Activated T-cell treated with anti-CD3 and anti-CD28 coated beads, Interleukin-2, amount 50 U/mL, for 1 hour (primary cell): Measurements from ENCODE around the gene ZNF598.
"Not testable (repeated sequence)": the region's sequence is repeated elsewhere in the genome, so short reads cannot be mapped to it uniquely, and the experiment has no call there.

ENCODE experiments used
- DNase-seq: peaks from one replicate; pipeline ENCODE4 v3.0.0-alpha.2; 2020

Gene ZNF598

DNA sequence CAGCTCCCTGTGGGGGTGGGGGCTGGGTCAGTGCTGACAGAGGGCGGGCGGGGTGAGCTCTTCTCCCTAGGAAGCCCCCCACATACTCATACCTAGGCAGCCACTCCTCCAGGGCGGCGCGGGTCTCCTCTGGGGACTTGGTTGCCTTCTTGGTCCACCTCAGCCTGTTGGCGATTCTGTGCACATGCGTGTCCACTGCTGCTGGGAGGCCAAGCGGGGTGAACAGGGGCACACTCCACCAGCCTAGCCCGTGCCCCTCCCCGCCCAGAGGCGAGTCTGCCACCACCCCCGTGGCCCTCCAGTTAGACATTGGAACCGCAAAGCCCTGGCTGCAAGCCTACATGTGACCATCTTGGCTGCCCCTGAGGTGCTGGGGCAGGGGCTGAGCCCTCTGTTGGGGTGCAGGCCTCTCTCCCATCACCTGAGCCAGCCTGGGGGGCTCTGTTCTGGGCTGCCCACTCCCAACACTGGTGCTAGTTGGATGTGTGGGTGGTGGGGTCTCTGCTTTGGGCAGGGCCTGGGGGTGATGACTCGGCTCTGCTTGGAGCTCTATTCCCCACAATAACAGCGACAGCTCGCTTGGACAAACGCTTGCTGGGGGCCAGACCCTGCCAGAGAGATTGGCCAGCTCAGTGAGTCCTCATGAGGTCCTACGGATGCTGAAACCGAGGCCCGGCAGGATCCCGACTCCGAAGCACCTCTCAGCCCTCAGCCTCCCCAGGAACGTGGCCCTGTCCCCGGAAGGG lies 30.6 kb upstream of the ZNF598 start:
- DNase-seq = no peak

DNA sequence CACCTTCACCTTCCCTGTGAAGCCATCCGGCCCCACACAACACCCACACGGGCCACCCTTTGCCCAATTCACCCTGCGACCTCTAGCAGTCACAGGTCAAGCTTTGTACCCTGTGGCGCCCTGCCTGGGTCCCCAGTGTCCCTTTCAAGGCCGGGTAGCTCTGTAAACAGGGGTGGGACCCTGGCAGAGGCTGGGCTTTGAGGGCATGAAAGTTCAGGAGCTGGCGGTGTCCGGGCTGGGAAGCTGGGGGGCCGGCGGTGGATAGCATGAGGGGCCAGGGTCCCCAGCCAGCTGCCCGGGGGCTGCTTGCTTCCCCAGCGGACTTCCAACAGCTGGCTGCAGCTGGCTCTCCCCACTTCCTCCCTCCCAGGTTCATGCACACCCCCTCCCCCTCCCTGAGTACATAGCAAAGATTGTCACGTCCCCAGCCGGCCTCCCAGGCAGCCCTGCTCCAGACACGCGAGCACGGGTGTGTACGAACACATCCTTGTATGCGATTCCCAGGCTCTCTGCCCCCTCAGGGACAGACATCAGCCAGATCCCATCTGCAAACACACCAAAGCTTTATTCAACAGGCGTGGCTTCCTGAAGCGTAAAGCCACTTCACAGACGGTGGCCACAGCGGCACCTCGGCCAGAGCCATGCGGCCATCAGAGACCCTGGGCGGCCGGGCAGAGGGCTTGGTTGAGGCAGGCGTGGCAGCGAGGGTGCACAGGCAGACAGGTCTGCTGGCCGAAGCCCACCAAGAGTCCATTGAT lies 29.8 kb upstream of the ZNF598 start:
- no peak for DNase-seq

DNA sequence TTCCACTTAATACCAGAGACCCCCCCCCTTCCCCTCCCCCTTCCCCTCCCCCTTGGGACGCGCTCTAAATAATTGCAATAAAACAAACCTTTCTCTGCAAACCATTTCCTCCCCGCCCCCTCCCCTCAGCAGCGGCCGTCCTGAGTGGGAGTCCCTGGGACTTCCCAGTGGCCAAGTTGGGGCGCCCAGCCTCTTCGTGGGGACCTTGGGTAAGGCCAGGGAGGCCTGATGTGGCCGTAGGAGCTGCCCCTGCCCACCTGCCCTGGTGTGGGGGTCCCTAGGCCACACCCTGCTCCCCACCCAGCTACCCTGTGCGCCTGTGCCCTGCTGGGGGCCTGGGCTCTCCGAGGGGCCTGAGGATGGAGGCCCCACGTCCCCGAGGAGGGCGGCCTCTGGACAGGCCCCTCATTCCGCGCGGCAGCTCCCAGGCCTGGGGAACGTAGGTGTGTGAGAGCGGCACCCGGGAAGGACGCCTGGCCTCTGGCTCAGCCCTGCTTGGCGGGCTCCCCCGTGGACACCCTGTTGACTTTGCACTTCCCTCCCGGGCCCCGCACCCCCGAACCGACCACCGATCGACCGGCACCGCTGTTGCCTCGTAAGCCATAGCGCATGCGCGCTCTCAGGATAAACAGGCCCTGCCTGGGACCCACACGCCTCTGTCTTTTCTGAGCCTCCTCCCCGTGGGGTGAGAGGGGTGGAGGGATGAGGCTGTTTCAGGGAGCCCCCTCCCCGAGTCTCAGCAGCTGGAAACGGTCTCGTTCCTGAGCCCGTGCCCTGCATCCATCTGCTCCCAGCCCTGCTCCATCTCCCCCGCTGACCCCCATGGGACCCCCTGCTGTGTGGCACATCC lies 29.0 kb upstream of the ZNF598 start:
- no peak for DNase-seq

DNA sequence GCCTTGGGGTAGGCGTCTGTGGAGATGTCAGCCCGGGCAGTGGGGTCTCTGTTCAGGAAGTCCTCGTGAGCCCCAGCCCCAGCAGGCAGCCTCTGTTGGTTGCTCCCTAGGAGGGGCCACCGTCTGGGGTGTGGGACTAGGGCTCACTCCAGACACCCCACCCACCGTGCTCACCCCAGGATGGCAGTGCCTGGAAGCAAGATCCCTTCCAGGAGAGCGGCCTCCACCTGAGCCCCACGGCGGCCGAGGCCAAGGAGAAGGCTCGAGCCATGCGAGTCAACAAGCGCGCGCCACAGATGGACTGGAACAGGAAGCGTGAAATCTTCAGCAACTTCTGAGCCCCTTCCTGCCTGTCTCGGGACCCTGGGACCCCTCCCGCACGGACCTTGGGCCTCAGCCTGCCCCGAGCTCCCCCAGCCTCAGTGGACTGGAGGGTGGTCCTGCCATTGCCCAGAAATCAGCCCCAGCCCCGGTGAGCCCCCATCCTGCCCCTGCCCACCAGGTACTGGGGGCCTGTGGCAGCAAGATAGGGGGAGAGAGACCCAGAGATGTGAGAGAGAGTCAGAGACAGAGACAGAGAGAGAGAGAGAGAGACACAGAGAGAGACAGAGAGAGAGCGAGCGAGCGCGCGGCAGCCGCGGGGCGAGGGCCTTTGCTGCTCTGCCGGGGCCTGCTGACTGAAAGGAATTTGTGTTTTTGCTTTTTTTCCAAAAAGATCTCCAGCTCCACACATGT lies 28.2 kb upstream of the ZNF598 start:
- DNase-seq = no peak

DNA sequence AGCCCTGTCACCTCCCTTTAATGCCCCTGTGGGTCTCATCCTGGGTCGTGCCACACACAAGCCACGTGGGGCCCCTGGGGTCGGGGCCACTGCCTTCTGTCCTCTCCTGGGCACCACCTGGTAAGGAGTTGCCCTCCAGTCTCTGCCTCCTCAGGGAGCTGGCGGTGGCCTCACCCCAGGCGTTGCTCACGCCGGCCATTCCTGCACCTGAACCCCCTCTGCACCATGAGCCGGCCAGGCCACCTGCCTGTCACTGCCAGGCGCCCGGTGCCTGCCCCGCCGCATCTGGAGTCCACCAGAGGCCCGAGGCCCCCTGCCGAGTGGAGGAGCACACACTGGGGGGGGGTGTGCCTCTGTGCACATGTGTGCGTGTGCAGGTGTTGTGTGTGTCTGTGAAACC lies 27.5 kb upstream of the ZNF598 start:
- no peak for DNase-seq

DNA sequence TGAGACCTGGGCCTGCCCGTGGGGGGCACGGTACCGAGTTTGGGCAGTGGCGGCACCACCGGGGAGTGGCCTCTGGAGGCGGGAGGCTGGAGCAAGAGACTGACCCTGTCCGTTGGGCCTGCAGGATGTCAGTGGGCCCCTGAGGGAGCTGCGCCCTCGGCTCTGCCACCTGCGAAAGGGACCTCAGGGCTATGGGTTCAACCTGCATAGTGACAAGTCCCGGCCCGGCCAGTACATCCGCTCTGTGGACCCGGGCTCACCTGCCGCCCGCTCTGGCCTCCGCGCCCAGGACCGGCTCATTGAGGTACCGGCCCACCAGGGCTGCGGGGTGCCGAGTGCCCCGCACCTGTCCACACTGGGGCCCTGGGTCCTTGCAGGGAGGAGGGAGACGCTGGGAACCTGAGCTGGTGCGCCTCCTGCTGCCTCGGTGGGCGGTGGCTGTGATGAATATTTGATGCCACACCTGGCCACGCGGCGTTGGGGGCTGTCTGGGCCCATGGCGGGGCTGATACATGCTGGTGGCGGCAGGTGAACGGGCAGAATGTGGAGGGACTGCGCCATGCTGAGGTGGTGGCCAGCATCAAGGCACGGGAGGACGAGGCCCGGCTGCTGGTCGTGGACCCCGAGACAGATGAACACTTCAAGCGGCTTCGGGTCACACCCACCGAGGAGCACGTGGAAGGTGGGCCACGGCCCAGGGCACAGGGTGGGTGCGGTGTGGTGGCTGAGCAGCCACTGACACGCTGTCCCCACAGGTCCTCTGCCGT lies 26.8 kb upstream of the ZNF598 start:
- no peak for DNase-seq

DNA sequence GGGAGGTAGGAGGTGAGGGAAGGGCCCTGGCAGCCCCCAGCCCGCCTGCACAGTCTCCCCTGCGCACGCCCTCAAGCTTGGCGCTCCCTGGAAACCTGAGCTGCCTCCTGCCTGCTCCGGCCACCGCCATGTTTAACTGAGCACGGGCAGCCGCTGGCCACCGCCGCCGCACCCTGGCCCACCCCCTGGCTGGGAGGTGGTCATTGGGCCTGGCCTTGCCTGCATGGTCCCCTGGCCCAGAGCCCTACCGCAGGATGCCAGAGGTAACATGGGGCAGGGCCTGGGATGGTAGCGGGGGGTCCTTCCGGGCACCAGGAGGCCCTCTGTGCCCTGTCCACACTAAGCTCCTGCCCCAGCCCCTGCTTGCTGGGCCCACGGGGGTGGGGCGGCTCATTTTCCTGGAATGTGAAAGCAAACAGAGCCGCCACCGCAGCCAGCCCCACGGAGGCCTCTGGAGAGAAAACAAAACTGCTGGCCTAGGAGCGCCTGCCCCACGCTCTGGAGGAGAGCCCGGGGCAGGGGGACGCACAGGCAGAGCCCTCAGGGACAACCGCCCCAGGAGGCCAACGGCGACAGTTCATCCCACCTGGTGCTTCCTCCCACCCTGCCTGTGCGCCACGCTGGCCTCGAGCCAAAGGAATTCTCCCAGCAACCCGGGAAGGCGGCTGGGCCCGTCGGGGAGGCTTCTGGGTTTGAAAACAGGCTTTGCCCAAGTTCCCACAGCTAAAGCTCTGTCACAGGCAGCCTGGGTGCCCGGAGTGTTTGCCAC lies 26.0 kb upstream of the ZNF598 start:
- DNase-seq = no peak

DNA sequence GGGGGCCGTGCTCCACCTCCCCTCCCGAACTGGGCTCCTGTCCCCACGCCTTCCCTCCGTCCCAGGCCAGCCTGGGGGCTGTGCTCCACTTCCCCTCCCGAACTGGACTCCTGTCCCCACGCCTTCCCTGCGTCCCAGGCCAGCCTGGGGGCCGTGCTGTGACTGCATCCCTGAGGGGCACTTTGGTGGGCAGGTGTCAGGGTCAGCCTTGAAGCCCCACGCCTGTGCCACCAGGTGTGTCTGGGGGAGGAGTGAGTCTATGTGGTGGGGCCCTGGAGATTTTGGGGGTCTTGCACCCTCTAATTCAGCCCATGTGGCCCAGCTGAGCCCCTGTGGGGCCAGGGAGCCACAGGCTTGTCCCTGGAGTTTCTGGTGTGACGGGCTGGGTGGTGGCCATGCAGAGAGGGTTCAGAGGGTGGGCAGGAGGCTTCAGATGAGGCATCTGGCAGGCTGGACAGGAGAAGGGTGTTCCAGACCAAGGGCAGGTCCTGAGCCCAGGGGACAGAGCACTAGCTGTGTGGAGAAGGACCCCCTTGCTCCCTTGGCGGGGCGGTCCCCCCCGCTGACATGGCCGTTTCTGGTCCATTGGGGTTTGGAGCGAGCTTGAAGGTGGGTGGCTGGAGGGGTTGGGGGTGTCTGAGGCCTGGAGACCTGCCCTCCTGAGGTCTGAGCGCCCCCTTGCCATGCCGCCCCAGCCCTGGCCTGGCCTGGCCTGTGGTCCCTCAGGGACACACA lies 25.2 kb upstream of the ZNF598 start:
- DNase-seq = no peak

DNA sequence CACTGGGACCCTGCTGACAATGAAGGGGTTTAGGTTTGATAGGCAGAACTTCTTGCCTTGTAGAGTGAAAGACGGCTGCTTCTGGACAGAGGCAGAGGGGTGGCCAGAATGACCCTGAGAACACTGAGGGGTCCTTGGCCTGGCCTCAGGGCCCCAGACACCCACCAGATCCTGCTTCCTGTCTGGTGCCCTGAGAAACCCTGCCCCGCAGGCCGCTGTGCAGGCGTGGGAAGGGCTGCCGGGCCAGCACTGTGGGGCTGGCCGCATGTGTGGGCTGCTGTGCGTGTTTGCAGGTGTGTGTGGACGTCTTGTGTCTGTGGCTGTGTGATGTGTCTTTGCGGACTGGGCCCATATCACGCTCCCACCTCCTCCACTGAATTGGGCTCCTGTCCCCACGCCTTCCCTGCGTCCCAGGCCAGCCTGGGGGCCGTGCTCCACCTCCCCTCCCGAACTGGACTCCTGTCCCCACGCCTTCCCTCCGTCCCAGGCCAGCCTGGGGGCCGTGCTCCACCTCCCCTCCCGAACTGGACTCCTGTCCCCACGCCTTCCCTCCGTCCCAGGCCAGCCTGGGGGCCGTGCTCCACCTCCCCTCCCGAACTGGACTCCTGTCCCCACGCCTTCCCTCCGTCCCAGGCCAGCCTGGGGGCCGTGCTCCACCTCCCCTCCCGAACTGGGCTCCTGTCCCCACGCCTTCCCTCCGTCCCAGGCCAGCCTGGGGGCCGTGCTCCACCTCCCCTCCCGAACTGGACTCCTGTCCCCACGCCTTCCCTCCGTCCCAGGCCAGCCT lies 24.5 kb upstream of the ZNF598 start:
- not testable (repeated sequence) for DNase-seq

DNA sequence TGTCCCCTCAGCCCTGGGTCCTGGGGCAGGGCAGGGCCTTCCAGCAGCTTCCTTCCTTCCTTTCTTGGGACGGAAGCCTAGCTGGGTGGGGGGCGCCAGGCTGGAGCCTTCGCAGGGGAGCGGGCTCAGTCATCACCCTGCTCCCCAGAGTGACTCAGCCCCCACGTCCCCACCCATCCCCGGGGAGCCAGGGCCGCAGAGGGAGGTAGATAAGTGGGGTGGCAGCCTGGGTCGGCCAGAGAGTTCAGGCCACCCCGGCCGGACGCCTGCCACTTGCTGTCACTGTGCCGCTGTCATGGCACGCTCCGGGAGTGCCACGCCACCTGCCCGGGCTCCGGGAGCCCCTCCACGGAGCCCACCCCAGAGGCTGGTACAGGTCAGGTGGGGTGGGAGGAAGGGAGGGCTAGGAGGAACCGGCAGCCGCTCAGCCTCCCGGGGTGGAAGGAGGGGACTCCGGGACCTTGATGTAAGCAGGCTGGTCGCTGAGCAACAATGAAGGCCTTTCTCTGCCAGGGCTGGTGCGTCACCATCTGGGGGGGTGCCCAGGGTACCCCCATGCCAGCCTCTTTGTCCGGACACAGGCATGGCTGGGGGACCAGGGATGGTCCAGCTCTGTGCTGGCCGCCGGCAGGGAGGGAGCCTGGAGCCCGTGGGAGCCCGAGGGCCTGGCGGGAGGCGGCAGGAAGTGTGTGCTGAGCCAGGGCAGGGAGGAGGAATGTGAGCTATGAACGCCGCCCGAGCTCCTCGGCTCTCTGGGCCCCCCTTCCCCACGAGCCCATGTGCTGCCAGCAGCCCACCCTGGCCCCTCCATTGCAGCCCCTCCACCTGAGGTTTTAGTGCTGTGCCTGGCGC lies 23.7 kb upstream of the ZNF598 start:
- no peak for DNase-seq

DNA sequence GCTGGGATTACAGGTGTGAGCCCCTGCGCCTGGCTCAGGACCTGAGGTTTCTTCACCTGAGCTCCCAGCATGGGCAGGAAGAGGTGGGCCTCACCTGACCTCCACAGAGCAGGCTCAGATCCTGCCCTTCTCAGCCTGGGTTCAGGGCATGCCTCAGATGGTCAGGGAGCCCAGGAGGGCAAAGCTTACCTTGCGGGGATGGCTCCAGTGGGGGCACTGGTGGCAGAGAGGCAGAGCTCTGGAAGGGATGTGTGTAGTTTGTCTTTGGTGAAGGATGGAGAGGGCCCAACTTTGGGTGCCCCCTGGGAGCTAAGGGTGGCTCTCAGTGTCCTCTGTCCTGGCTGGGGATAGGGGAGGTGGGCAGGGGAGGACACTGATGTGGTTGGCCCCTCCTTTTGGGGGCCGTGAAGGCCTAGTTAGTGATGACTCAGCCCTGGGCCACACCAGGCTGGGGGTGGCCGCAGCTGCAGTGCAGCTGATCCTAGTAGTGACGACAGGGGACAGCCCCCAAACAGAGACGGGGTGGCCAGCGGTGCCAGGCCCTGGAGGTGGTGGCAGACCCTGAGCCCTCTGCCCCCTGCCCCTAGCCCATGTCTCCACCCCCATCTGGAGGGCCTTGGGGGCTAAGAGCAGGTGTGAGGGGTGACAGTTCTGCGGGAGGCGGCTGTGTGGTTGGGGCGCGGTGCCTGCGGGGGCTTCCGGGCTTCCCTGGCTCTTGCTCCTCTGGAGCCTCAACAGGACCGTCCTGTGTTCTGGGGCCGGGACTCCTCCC lies 22.9 kb upstream of the ZNF598 start:
- no peak for DNase-seq

DNA sequence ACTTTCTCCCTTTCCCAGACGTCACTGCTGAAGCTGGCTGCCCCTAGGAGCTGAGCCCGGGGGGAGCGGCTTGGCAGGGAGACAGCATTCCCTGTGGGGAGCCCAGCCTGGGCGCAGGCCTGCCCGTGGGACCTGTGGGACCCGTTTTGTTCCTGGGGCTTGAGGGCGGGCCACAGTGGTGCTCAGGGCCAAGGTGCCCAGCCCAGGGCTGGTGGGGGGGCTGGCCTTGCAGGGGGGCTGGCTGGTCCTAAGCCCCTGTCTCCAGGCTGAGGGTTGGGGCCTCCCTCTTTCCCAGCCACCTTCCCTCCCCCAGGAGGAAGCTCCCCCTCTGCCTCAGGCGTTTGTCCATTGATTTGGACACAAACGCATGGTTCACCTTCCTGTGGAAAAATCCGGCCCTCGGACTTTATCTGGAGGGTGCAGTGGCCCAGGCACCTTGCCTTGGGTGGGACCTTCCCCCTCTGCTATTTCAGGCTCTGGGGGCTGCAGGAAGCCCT lies 21.5 kb upstream of the ZNF598 start:
- DNase-seq = no peak

DNA sequence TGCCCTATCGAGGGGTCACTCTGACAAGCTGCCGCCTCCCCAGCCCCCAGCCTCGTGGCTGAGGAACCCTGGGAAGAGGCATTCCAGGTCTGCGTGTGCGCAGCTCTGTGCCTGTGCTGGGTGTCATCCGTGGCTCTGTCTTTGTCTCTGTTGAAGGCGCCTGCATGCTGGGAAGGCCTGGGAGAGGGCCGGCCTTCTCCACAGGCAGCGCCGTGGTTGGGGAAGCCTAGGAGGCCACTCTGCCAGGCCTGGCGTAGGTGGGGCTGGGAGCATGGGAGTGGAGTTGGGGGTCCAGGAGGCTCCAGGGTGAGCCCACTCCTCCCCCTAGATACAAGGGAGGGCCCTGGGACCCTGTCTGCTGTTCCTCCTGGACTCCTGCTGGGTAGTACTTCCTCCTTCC lies 20.4 kb upstream of the ZNF598 start:
- DNase-seq = no peak

DNA sequence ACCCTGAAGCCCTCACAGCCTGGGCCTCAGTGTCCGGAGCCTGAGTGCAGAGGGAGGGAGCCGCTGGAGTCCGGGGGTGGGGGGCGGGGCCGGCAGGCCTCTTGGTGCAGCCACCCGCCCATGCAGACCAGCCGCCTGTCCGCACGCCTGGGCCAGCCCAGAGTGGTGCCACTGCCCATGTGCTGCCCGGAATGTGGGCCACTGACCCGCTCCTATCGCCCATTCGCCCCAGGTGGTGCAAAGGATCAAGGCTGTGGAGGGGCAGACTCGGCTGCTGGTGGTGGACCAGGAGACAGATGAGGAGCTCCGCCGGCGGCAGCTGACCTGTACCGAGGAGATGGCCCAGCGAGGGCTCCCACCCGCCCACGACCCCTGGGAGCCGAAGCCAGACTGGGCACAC lies 19.7 kb upstream of the ZNF598 start:
- DNase-seq = no peak

DNA sequence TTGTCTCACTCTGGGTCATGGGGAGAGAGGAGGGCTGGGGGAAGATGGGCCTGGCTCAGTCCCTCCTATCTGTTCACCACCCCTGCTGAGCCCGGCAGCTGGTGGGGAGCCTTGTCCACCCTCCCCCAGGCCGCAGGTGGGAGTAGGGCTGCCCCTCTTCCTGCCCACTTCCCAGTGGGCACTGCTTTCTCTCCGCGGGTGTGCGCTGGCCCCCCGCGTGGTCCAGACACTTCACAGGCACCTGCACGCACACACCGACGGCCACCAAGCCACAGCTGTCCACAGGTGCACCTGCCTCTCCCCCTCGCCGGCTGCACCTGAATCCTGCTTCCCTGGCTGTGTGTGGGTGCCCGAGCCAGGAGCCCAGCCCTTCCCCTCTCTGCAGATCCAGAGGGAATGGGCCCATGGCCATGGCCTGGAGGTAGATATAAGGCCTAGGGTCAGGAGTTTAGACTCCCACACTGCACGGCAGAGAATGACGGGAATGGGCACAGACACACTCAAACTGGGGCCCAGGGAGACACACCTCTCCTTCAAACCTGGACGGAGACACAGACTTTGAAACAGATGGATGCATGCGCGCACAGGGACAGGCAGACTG lies 19.1 kb upstream of the ZNF598 start:
- no peak for DNase-seq

DNA sequence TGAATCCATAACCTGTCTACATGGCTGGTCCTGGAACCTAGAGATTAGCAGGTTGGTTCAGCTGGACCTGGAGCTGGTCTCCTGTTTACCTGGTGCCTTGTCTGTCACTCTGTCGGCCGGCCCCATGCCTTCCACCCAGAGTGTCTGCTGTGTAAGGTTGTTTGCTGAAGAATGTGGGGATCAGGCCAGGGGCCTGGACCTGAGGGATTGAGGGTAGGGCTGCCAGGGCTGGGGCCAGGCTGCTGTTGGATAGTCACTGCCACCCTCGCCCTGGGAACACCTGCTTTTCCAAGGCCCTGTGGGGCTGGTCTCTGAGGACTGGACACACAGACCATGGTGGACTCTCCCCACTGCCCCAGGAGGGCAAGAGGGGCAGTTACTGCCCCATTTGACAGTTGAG lies 18.5 kb upstream of the ZNF598 start:
- DNase-seq = no peak
